Mucosa of gallbladder (tissue), 1 donor: ENCODE data around the gene PHF13. TPM values are rescaled to one million over a fixed set of nuclear protein-coding genes. Genes with fewer than 3 reads are reported as not detected.

Experiments used
- DNase-seq: peaks from one replicate; pipeline ENCODE4 v3.0.0-alpha.2; 2020; ENCODE audit warnings: low spot score
- total RNA-seq: library from RNA; stranded (reverse); gene quantifications from one replicate; pipeline ENCODE4 v1.2.1, GENCODE V29; 2021
- donor health status: DM: no; HTN: no; CAD: no.

The PHF13 gene
- total RNA-seq = 15.1 TPM

DNA sequence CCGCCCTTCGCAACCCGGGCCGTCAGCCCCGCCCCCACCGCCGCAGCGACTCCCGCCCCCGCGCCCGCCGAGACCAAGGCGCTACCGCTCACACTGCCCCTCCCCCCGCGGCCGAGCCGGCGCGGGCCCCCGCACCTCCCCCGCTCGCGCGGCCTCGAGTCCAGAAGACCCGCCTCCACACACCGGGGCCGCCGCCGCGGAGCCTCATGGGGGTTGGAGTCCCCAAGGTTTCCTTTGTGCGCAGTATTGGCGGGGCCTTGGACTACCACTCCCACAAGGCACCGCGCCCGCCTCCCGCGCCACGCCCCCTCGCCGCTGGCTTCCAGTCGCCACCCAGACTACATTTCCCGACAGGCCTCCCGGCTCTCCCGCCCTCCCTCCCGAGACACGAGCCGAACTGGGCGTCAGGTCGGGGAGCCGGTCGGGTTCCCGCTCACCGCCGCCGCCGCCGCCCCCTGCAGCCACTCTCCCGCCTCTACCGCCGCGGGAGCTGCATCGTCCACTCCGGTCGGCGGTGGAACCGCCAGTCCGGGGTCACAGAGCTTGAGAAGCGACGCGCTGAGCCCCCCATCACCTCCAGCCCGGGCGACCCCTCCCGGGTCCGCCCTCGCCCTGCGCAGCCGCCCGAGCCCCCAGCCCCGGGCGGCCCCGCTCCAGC, at the start of gene PHF13:
PHF13 (plus strand) TSS at position 371 of the 658 bp plus-strand sequence. CDS start 336 bp downstream, outside the sequence.
- DNase-seq = peak; percentile 99

DNA sequence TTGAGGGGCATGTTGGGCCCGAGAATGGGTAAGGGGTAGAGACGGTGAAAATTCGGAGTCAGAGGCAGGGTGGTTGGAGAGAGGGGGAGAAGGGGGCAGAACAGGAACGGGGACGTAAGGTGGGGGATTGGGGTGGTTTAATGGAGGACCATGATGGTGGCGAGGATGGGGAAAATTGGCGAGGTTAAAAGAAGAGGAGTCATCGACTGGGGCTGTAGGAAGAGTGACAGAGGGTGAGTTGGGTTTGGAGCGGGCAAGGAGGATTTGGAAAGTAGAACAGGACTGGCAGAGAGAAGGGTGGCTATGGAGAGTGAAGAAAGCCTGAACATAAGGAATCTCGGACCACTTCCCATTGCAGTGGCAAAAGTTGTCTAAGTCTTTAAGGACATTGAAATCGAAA, 44.5 kb upstream of the PHF13 start:
- no peak for DNase-seq

DNA sequence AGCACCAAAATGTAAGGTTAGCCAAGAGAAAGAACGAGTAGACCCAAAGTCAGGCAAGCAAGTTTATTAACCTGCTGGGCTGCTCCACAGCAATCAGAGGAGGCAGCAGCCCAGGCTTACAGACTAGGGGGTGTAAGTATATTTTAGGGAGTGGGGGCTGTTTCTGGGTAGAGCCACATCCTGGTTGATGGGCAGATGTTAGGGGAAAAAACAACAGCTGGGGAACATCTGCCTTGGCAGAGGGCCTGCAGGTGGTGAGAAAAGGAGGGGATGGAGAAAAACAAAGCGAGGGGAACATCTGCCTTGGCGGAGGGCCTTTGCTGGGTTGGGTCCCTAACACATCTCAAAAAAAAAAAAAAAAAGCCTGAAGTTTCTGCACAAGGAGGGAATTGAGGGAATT, 43.4 kb upstream of the PHF13 start:
- no peak for DNase-seq

DNA sequence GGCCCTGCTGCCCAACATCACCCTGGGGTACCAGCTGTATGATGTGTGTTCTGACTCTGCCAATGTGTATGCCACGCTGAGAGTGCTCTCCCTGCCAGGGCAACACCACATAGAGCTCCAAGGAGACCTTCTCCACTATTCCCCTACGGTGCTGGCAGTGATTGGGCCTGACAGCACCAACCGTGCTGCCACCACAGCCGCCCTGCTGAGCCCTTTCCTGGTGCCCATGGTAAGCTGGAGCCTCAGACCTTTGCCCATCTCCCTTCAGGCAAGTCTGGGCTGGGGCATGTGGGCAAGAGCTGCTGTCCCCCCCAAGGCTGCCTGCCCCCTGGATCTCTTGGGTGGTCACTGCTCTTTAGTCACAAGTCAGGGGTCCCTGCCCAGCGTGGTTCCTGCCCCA, 42.5 kb upstream of the PHF13 start:
- DNase-seq = no peak

DNA sequence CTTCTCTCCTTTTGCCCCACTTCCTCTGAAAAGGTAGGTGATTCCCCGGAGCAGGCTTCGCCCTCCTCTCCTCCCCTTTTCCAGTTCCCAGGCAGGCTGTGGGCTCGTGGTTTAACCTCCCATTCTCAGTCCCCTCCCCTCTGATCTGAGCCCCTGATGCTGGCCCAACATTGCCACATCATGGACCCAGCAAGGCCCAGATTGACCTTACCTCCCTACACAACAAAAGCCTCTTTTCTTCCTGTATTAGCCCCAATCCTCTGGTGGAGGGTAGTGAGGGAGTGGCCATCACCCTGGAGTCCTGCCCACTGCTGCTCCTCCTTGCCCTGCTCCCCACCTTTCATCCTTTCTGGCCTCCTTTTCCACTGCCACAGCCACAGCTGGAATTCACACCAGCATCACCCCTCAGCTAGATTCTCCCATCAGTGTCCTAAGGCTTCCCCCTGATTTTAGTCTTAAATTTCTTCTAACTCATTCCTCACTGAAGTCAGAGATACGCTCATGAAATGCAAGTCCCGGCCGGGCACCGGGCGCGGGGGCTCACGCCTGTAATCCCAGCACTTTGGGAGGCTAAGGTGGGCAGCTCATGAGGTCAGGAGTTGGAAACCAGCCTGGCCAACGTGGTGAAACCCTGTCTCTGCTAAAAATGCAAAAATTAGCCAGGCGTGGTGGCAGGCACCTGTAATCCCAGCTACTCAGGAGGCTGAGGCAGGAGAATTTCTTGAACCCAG, 40.7 kb upstream of the PHF13 start:
- DNase-seq = no peak

DNA sequence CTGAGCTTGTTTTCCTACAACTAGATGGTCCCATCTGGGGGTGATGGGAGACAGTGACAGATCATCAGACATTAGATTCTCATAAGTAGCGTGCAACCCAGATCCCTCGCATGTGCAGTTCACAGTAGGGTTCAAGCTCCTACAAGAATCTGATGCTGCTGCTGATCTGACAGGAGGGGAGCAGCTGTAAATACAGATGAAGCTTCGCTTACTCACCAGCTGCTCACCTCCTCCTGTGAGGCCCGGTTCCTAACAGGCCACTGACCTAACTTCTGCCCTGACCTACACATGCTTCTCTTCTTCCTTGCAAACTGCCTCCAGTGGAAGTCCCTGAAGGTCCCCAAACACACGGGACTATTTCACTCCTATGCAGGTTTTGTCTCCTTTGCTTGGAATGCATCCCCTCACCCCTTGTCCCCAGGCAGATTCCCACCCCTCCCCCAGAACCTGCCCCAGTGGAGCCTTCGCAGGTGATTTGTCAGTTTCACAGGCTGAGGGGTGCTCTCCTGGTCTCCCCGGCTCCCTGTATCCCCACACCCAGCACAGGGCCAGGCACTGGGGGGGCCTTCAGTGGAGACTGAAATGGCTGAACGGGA, 39.4 kb upstream of the PHF13 start:
- DNase-seq = no peak

DNA sequence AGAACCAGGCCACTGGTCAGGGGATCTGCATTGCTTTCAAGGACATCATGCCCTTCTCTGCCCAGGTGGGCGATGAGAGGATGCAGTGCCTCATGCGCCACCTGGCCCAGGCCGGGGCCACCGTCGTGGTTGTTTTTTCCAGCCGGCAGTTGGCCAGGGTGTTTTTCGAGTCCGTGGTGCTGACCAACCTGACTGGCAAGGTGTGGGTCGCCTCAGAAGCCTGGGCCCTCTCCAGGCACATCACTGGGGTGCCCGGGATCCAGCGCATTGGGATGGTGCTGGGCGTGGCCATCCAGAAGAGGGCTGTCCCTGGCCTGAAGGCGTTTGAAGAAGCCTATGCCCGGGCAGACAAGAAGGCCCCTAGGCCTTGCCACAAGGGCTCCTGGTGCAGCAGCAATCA, 38.7 kb upstream of the PHF13 start:
- DNase-seq = no peak

DNA sequence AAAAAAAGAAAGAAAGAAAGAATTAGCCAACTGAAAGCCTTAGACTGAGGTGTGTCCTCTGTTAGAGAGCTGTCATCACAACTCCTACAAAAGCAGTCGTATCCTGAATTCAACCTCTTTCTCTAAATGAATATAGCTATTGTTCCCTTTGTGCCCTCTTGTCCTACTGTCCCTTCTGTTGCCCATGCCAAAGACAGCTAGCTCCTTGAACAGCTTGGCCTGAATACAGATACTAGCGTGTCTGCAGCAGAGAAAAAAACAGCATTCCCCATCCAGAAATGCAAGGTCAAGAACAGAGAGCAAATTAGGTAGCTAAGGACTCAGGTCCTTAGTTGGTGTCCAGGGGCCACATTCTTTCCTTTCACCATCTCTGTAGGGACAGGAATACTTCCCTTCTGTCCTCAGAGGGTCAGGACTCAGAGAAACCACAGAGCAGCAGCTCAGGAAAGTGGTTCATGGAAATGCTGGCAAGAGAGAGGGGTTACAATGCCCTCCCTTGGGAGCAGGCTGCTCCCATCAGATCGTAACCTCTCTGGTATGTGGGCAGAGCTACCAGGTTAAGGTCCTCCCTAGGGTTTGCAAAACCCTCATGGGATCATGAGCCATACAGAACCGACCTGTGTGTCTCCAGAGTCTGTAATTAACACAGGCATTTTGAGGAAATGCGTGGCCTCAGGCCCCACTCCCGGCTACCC, 35.6 kb upstream of the PHF13 start:
- no peak for DNase-seq

DNA sequence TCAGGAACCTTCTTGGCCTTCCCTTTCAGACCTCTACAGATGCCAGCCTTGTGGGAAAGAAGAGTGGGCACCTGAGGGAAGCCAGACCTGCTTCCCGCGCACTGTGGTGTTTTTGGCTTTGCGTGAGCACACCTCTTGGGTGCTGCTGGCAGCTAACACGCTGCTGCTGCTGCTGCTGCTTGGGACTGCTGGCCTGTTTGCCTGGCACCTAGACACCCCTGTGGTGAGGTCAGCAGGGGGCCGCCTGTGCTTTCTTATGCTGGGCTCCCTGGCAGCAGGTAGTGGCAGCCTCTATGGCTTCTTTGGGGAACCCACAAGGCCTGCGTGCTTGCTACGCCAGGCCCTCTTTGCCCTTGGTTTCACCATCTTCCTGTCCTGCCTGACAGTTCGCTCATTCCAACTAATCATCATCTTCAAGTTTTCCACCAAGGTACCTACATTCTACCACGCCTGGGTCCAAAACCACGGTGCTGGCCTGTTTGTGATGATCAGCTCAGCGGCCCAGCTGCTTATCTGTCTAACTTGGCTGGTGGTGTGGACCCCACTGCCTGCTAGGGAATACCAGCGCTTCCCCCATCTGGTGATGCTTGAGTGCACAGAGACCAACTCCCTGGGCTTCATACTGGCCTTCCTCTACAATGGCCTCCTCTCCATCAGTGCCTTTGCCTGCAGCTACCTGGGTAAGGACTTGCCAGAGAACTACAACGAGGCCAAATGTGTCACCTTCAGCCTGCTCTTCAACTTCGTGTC, 34.7 kb upstream of the PHF13 start:
- DNase-seq = no peak

DNA sequence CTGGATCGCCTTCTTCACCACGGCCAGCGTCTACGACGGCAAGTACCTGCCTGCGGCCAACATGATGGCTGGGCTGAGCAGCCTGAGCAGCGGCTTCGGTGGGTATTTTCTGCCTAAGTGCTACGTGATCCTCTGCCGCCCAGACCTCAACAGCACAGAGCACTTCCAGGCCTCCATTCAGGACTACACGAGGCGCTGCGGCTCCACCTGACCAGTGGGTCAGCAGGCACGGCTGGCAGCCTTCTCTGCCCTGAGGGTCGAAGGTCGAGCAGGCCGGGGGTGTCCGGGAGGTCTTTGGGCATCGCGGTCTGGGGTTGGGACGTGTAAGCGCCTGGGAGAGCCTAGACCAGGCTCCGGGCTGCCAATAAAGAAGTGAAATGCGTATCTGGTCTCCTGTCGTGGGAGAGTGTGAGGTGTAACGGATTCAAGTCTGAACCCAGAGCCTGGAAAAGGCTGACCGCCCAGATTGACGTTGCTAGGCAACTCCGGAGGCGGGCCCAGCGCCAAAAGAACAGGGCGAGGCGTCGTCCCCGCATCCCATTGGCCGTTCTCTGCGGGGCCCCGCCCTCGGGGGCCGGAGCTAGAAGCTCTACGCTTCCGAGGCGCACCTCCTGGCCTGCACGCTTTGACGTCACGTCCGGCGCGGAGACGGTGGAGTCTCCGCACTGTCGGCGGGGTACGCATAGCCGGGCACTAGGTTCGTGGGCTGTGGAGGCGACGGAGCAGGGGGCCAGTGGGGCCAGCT, 34.0 kb upstream of the PHF13 start, which contains the start of gene ZBTB48:
ZBTB48 (plus strand) TSS at position 621 of the 745 bp plus-strand sequence. CDS start 616 bp downstream, outside the sequence.
- peak; percentile 99 for DNase-seq

DNA sequence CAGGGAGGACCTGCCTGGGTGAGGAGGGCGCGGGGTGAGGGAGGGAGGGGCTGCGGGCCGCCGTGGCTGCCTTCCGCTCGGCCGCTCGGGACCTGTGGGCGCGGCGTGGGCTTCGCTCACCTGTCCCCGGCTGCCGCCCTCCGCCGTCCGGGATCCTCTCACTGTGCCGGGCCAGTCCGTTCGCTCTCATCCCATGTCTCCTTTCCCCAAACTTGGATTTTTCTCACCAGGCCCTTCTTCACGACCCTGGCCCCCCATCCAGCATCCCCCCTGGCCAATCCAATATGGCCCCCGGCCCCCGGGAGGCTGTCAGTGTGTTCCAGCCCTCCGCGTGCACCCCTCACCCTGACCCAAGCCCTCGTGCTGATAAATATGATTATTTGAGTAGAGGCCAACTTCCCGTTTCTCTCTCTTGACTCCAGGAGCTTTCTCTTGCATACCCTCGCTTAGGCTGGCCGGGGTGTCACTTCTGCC, 33.4 kb upstream of the PHF13 start:
- no peak for DNase-seq

DNA sequence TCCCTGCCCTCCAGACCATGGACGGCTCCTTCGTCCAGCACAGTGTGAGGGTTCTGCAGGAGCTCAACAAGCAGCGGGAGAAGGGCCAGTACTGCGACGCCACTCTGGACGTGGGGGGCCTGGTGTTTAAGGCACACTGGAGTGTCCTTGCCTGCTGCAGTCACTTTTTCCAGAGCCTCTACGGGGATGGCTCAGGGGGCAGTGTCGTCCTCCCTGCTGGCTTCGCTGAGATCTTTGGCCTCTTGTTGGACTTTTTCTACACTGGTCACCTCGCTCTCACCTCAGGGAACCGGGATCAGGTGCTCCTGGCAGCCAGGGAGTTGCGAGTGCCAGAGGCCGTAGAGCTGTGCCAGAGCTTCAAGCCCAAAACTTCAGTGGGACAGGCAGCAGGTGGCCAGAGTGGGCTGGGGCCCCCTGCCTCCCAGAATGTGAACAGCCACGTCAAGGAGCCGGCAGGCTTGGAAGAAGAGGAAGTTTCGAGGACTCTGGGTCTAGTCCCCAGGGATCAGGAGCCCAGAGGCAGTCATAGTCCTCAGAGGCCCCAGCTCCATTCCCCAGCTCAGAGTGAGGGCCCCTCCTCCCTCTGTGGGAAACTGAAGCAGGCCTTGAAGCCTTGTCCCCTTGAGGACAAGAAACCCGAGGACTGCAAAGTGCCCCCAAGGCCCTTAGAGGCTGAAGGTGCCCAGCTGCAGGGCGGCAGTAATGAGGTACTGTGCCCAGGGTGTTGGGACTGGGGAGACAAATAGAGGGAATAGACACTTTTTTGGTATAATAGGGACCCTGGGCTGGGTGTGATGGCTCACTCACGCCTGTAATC, 32.7 kb upstream of the PHF13 start:
- DNase-seq = no peak

DNA sequence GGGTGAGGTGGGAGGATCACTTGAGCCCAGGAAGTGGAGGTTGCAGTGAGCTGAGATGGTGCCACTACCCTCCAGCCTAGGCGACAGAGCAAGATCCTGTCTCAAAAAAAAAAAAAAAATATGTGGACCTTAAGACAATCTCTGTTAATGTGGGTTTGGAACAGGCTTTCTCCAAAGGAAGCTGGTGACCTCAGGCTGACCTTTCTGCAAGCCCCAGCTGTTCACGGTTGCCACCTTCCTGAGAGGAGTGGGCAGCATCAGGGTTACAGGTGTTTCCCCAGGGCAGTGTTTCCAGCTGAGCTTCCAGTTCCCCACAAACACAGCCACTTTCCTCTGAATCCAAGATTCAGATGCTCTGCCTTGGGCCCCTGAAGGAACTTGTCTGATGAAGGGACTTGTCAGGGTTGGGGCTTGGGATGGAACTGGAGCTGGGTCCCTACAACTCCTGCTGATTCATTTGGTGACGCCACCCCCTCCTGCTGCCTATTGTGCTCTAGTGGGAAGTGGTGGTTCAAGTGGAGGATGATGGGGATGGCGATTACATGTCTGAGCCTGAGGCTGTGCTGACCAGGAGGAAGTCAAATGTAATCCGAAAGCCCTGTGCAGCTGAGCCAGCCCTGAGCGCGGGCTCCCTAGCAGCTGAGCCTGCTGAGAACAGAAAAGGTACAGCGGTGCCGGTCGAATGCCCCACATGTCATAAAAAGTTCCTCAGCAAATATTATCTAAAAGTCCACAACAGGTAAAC, 31.8 kb upstream of the PHF13 start:
- DNase-seq = no peak

DNA sequence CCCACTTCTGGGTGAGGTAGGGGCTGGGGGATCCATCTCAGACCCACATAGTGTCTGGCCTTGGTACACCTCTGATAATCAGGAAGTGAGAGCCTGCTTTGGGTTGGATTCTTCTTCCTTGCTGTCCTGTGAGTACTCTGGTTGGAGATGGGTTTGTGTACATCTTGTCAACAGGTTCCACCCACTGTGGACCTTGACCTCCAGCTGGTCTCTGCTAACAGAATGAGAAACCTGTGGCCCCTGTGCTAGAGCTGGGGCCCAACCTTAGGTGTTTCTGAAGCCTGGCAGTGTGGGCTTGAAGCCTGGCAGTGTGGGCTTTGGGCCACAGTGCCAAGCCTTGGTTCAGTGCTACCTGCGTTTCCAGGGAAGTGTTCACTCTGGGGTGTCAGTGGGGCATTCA, 31.2 kb upstream of the PHF13 start:
- peak; percentile 75 for DNase-seq

DNA sequence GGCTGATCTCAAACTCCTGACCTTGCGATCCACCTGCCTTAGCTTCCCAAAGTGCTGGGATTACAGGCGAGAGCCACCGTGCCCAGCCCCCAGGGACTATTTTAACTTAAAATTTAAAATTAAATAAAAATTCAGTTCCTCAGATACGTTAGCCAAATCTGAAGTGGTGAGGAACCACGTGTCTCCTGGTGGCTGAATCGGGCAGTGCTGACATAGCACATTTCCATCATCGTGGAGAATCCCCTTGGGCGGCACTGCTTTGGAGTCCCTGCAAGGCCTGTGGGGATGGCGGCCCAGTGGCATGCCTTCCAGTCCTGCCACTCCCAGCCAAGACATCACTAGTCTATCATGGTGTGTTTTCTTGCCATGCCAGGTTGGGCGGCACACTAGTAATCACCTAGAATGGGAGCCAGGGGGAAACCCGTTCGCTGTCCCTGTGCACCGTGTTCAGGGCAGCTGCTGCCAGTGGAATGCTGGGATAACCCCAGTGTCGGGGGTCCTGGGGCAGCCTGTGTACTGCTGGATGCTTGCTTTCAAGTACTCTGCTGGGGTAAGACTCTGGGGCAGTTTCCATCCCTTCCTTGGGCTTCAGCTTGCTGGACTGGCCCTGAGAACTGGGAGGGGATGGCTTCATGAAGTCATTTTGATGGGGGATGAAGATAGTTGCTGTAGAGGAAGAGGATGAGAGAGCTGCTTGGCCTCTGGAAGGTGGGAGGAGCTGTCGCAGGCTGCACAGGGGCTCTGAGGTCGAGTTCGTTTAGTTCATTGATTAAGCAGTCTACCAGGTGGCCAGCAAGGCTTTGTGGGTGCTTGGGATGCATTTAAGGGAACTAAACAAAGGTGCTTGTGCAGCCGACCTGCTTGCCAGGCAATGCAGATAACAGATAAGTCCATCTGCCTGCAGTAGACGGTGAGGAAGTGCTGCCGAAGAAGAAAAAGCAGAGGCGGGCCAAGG, 29.1 kb upstream of the PHF13 start:
- no peak for DNase-seq

DNA sequence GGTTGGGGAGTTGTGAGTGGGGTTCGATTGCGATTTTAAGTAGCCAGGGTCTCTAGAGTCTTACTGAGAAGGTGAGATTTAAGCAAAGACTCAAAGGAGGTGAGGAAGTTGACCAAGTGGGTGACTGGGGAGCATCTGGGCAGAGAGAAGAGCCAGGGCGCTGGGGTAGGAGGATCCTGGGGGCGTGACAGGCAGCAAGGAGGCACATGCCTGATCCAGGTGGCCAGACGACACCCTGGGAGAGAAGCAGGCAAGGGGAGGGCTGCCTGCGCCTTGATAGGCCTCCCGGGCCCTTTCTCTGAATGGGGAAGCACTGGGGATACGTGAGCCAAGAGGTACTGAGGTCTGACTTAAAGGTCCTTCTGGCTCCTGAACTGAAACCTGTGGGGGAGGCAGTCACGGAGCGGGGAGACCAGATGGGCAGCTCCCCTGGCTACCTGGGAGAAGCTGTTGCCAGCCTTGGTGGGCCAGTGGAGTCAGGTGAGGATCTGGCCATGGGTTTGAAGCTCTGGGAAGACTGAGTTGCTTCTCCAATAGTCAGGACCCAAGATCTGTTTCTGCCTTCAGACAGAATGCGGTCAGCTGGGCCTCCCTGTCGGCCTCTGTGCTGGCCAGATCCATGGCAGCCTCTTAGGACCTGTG, 28.3 kb upstream of the PHF13 start:
- no peak for DNase-seq

DNA sequence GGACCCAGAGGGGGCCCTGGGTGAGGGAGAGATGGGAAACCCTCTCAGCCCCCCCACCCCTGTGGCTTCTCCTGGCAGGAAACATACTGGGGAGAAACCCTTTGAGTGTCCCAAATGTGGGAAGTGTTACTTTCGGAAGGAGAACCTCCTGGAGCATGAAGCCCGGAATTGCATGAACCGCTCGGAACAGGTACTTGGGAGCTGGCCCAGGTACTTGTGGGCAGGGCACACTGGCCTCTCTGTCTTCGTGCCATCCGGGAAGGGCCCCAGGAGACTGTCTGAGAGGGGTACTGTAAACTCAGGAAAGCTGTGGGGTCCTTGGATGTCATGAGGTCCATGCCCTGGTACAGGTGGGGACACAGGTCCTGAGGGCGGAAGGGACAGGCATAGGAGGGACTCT, 27.7 kb upstream of the PHF13 start:
- no peak for DNase-seq
